HPDE6-E6E7 (cell line): Measurements from ENCODE around the gene PATL1.
"Not testable (repeated sequence)": the region's sequence is repeated elsewhere in the genome, so short reads cannot be mapped to it uniquely, and the experiment has no call there.

ENCODE experiments used
- DNase-seq: peaks from one replicate; pipeline ENCODE4 v3.0.0; 2011; ENCODE audit warnings: missing footprints; ENCODE audit errors: extremely low spot score

Gene PATL1

GRCh38 chr11:59676205-59676604 lies 7.4 kb upstream of the PATL1 start:
- DNase-seq, result no peak

- no peak for DNase-seq
Observed at GRCh38 chr11:59674291-59674690, 5.5 kb upstream of the PATL1 start.

GRCh38 chr11:59673291-59673690 lies 4.5 kb upstream of the PATL1 start:
- no peak for DNase-seq

GRCh38 chr11:59671471-59671870 lies 2.6 kb upstream of the PATL1 start:
- DNase-seq, result no peak

- DNase-seq, result peak; percentile 25
Observed at GRCh38 chr11:59669611-59670009, 773 bp upstream of the PATL1 start.

GRCh38 chr11:59668188-59668949 lies 468 bp downstream of the PATL1 start:
- peak; percentile 63 for DNase-seq

- no peak for DNase-seq
Observed at GRCh38 chr11:59667812-59668187, 1.0 kb downstream of the PATL1 start.

GRCh38 chr11:59666969-59667368 lies 1.9 kb downstream of the PATL1 start:
- DNase-seq, result no peak

GRCh38 chr11:59660621-59661020 lies 8.2 kb downstream of the PATL1 start:
- no peak for DNase-seq

- no peak for DNase-seq
Observed at GRCh38 chr11:59659981-59660380, 8.9 kb downstream of the PATL1 start.

- DNase-seq, result no peak
Observed at GRCh38 chr11:59658036-59658435, 10.8 kb downstream of the PATL1 start.

GRCh38 chr11:59654893-59655292 lies 13.9 kb downstream of the PATL1 start:
- no peak for DNase-seq

- no peak for DNase-seq
Observed at GRCh38 chr11:59647245-59647980, 21.4 kb downstream of the PATL1 start.

- no peak for DNase-seq
Observed at GRCh38 chr11:59644528-59644927, 24.3 kb downstream of the PATL1 start.

GRCh38 chr11:59643390-59643789 lies 25.4 kb downstream of the PATL1 start:
- DNase-seq, result no peak

GRCh38 chr11:59641156-59641555 lies 27.7 kb downstream of the PATL1 start:
- DNase-seq, result no peak

- DNase-seq, result no peak
Observed at GRCh38 chr11:59630493-59630892, 38.3 kb downstream of the PATL1 start.

- no peak for DNase-seq
Observed at GRCh38 chr11:59629996-59630395, 38.8 kb downstream of the PATL1 start.

- DNase-seq, result not testable (repeated sequence)
Observed at GRCh38 chr11:59626969-59627368, 41.9 kb downstream of the PATL1 start.

- DNase-seq, result no peak
Observed at GRCh38 chr11:59625703-59626102, 43.1 kb downstream of the PATL1 start.

- DNase-seq, result no peak
Observed at GRCh38 chr11:59617876-59618275, 51.0 kb downstream of the PATL1 start.

GRCh38 chr11:59616396-59616982 lies 52.3 kb downstream of the PATL1 start:
- peak; percentile 9 for DNase-seq
